Stimulated activated CD8-positive, alpha-beta memory T cell treated with anti-CD3 and anti-CD28 coated beads, Interleukin-7, amount 100 ng/mL, for 48 hours (primary cell): ENCODE measurements around the gene BCORL1.

Experiments used
- DNase-seq, 2 donors: peaks; one replicate each; pipeline ENCODE4 v3.0.0-alpha.2; 2020; ENCODE audit warnings: low read depth in 1 of 2; ENCODE audit errors: extremely low read depth in 1 of 2

BCORL1 gene

DNA sequence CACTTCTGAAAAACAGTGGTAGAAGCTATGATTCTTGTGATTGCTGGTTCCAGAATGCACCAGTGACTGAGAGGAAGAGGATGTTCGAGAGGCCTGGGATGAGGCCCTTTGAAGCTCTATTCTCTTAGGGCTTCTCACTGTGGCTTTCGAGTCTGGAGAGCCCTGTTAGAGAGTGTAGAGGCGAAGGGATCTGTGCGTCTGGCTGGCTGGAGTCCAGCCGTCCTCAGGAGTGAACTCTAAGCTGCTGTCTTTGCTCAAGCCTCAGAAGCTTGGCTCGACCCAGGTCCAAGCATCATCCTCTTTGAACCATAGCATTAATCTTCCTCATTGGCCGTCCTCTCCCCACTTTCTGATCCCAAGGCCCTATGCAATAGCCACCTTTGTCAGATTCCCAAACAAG lies 76.2 kb downstream of the BCORL1 start:
- DNase-seq = no peak

DNA sequence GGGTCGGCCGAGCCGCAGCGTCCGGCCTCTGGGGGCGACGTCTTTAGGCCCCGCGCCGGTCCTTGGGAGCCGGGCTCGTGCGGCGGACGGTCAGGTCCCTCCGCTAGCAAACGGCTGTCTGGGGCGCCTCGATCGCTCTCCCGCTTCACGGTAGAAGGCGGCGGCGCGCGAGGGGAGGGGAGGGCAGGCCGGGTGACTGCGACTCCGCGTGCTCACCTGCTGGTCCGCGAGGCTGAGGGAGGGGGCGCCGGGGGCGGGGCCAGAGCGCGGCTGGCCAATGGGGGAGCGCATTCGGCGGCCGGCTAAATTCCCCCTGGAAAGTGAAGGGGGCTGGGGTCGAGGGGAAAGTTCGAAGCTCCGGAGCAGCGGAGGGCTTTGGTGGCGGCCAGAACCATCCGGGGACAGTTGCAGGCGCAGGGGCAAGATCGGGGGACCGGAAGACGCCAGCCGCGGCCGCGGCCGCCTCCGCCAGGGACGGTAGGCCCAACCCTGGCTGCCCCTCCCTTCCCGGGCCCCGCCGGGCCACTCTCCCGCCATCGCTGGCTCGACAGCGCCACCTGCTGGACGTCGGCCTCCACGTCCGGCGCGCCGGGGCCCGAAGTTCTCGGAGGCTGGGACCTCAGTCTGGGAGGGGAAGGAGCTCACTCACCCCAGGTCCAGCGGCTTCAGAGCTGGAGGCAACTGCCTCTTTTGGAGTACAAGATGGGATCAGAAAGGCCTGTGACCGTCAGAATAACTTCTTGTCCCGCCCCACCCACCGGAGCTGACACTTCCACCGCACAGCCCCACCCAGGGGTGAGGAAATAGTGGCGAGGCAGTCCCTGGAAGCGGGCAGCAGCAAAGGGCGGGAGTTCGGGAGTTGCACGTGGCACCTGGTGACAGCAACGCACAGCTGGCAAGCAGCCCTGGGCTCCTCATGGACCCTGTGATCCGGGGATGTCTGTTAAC lies 78.0 kb downstream of the BCORL1 start:
- peak; percentile 43 to 63 for DNase-seq

- DNase-seq = no peak
These were observed 84.7 kb downstream of the BCORL1 start for GRCh38 chrX:130066975-130067615.

DNA sequence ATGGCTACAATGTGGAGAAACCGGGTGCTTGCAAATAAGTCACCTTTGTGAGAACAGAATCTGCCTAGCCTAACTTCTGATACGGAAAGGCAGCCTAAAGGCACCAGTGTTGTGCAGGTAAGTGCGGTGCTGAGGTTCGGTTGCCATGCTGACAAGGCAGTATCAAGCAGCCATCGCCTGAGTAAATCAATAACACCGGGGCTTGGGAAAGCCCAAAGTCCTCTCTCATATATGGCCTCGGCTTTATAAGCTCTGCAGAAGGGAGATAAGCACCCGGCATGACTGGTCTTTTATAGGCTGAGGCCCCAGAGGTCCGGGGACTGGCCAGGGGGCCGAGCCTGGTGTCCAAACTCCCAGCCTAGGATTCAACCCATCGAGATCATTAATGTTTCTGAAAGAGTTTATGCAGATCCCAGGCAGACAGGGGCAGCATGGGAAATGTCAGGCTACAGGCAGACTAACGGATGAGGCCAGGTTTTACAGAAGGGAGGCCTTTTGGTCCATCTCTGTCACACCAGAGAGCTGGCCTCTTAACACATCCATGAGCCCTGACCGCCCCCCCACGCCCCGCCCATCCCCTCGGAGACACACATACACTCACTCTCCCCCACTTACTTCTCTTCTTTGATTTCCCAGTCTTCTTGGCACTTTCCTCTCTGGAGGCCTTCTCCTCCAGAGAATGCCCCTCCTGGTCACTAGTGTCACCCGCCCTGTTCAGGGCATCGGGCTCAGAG lies 89.3 kb downstream of the BCORL1 start:
- DNase-seq = no peak

GRCh38 chrX:130072345-130072740 lies 89.9 kb downstream of the BCORL1 start:
- no peak for DNase-seq

DNA sequence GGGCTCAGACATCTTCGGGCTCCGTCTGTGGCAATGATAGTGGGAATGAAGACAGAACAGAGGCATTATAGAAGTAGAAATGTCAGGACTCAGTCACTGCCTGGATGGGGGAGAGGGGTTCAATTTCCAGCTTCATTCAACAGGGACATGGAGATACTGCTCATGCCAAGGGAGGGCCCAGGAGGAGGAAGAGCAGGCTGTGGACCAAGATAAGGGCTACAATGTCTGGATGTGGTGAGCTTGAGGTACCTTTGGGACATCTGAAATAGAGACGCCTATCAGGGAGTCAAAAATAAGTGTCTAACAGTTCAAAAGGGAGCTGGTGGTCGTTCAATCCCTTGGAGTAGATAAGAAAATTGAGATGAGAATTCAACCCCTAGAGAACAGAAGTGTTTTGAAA lies 93.3 kb downstream of the BCORL1 start:
- no peak for DNase-seq

DNA sequence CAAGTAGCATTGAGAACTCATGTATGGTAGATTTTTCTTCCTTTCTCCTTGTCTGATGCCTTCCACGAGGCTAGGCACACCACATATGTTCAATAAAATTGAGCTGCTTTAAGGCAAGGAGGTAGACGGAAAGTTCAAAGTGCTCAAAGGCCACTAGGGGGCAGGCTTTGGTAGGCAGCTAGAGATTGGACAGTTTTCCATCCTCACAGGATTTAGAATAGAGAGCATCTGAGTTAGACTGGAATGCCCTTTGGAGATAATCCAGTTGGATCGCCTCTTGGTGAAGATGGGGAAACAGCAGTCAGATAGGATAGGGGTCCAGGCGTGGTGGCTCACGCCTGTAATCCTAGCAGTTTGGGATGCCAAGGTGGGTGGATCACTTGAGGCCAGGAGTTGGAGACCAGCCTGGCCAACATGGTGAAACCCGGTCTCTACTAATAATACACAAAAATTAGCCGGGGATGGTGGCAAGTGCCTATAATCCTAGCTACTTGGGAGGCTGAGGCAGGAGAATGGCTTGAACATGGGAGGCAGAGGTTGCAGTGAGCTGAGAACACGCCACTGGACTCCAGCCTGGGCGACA lies 97.5 kb downstream of the BCORL1 start:
- DNase-seq = no peak

- DNase-seq = no peak
These were observed 98.4 kb downstream of the BCORL1 start for GRCh38 chrX:130080791-130081367.

DNA sequence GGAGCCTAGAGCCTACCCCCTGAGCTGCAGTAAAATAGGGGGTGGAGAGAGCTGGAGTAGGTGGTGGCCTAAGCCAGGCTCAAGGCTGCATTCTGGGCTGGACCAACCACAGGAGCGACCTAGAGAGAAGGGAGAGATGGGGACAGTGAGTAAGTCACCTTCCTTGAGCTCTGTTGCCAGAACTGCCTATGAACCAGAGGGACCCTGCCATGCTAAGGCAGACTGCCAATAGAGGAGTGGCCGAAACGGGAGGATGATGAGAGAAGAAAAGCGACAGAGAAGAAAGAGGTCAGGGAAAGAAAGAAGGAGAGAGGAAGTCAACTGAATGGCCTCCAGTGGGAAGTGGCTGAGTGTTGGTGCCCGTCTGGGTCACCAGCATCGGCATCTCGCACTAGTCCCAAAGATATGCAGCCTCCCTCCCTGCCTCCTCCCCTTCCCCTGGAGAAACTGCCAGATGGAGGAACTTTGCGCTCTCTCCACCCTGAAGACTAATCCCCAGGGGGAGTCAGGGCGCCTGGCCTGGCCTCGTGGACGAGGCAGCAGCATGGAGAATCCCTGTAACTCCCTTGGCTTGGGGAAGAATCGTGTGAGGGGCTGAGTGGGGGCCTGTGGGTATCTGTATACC lies 99.1 kb downstream of the BCORL1 start:
- DNase-seq = no peak

DNA sequence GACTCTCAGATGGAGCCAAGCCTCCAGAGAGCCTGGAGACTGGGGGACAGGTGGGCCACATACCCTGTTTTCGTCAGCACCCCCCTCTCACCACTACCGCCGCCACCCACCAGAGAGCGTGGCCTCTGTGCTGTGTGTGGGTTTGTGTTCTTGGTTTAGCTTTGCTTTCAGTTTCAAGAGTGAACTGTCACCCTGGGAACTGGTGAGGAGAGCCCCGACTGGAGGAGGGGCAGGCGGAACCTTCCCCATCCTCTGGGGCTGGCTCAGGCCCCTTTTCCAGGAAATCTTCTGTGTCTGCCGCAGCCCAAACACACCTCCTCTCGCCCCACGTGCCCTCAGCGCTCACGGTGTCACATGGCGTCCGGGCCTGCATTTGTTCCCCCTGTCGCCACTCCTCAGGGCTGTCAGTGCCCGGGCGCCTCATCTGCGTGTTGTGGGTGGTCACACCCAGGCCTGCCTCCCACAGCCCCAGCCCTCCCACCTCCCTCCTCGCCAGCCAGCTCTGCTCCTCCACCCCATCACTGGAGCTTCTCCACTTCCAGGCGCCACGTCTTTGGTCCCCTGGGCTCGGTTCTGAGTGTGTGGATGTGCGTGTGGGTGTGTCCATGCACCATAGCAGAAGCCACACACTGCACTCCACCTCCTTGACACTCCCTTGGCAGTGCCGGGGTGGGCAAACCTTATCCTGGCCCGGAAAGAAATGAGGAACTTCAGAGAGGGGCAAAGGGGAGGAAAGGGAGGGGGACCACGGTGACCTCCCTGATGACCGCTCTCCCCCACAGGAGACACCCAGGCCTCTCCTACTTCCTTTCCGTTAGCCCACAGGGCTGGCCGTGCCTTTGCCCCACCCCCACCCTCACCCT lies 100.0 kb downstream of the BCORL1 start:
- DNase-seq = peak; percentile 66 to 70

- no peak for DNase-seq
These were observed 100.7 kb downstream of the BCORL1 start for GRCh38 chrX:130083107-130083490.

GRCh38 chrX:130083656-130084382 lies 101.4 kb downstream of the BCORL1 start:
- DNase-seq = no peak

DNA sequence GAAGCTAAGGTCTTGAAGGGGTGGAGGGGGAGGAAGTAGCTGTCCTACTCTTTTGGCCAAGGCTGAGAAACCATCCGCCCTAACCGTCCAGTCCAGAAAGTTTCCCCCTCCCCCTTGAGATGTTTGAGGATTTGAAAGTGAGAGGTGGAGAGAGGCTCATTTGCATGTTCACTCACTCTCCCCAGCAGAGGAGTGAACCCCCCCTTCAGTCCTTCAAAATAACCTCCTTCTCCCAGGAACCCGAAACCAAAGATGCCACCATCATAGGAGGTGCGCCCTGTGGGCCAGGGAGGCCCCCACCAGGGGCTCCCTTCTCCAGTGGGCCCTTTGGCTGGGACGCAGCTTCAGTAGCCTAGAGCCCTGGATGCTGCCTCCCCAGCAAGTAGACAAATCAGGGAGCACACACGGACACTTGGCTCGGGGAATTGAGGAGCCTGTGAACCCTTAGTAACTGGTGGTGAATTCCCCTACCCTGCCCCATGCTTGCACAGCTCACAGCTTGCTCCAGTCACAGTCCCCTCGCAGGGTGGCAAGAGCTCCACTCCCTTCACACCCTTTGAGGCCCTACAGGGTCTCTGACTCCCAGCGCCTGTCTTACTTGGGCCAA lies 102.3 kb downstream of the BCORL1 start:
- DNase-seq = no peak

GRCh38 chrX:130085551-130086446 lies 103.4 kb downstream of the BCORL1 start:
- no peak for DNase-seq

- DNase-seq = peak in 1 of 2 donors; percentile 64
These were observed 104.2 kb downstream of the BCORL1 start for GRCh38 chrX:130086447-130087206.

- DNase-seq = no peak
These were observed 107.9 kb downstream of the BCORL1 start for GRCh38 chrX:130090364-130090763.
